DOHH2 (cell line): ENCODE measurements around the gene MUC21.

Source experiments
- CTCF ChIP-seq: fragments of 200-600 bp; sonication (generic); IDR thresholded peaks from one replicate; pipeline ENCODE4 v1.5.1; 2014; ENCODE audit warnings: antibody characterized with exemption, mild to moderate bottlenecking, low read depth, low read length; ENCODE audit not compliant: poor library complexity, severe bottlenecking
- EZH2phosphoT487 ChIP-seq: fragments of 200-600 bp; sonication (generic); IDR thresholded peaks from 2 replicates; pipeline ENCODE4 v1.6.1; 2017; ENCODE audit warnings: borderline replicate concordance, mild to moderate bottlenecking, antibody characterized with exemption, low read length, moderate library complexity, mixed read lengths

- TF ChIP-seq CTCF (no peak), EZH2phosphoT487 (no peak)
Observed at GRCh38 chr6:31033075-31033474, 49.6 kb downstream of the MUC21 start.
